Measurements from ENCODE around the gene CLCA2.

The CLCA2 gene

GRCh38 chr1:86450847-86451246, 26.9 kb downstream of the CLCA2 start:
- ATAC-seq: no peak
- Mint-ChIP-seq H3K4me1 (no peaks in the 10 kb centered on the region), H3K27me3 (no peaks in the 10 kb centered on the region), H3K9me3 (no peaks in the 10 kb centered on the region), H3K27ac (no peak overlapping the region), H3K4me3 (no peak overlapping the region)
- no peak for DNase-seq

DNA sequence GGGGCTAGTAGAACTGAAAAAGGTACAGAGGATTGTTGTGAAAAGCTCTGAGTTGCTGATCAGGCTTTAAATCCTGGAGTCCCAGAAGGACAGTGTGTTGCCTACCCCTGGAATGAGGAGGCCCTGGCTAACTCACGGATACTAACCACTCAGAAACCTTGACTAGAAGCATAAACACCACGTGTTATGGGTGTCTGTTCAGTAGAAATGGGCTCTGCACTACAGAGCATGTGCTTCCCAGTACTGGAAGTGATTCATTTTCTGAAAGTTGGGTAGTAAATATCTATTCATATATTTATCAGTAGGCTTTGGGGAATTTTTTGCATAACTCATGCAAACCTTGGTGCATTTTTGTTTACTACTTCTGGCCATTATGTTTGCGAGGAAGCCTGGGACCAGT, 29.7 kb downstream of the CLCA2 start:
- DNase-seq: no peak
- Mint-ChIP-seq H3K9me3 (no peaks in the 10 kb centered on the region), H3K4me3 (no peak overlapping the region), H3K27me3 (peaks cover 9% of the 10 kb centered on the region), H3K27ac (no peak overlapping the region), H3K4me1 (no peaks in the 10 kb centered on the region)
- no peak for ATAC-seq

DNA sequence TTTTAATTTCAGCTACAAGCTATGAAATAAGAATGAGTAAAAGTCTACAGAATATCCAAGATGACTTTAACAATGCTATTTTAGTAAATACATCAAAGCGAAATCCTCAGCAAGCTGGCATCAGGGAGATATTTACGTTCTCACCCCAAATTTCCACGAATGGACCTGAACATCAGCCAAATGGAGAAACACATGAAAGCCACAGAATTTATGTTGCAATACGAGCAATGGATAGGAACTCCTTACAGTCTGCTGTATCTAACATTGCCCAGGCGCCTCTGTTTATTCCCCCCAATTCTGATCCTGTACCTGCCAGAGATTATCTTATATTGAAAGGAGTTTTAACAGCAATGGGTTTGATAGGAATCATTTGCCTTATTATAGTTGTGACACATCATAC, 31.1 kb downstream of the CLCA2 start:
- H3K9me3 Mint-ChIP-seq: no peaks in the 10 kb centered on the region

GRCh38 chr1:86460998-86461397, 37.0 kb downstream of the CLCA2 start:
- DNase-seq: no peak
- Mint-ChIP-seq H3K9me3 (no peaks in the 10 kb centered on the region), H3K4me1 (no peaks in the 10 kb centered on the region), H3K27ac (no peak overlapping the region), H3K4me3 (no peak overlapping the region), H3K27me3 (peaks cover 9% of the 10 kb centered on the region)
- no peak for ATAC-seq

More for the DNA sequence above, 31.1 kb downstream of the CLCA2 start:
- no peak for DNase-seq
- H3K4me3 Mint-ChIP-seq: no peak overlapping the region
- H3K4me1 Mint-ChIP-seq: no peaks in the 10 kb centered on the region
- no peak overlapping the region for H3K27ac Mint-ChIP-seq
- H3K27me3 Mint-ChIP-seq: peaks cover 9% of the 10 kb centered on the region
- no peak for ATAC-seq

- Mint-ChIP-seq H3K27ac (no peak overlapping the region), H3K4me1 (no peaks in the 10 kb centered on the region), H3K9me3 (no peaks in the 10 kb centered on the region), H3K4me3 (no peak overlapping the region), H3K27me3 (peaks cover 9% of the 10 kb centered on the region)
- ATAC-seq (no peak), DNase-seq (no peak)
Measured at GRCh38 chr1:86461482-86461881, 37.5 kb downstream of the CLCA2 start.

- Mint-ChIP-seq H3K27me3 (no peaks in the 10 kb centered on the region), H3K4me1 (no peaks in the 10 kb centered on the region), H3K9me3 (no peaks in the 10 kb centered on the region), H3K4me3 (no peak overlapping the region), H3K27ac (no peak overlapping the region)
- no peak for ATAC-seq
- no peak for DNase-seq
Measured at GRCh38 chr1:86464819-86465218, 40.8 kb downstream of the CLCA2 start.

GRCh38 chr1:86466109-86466844, 42.3 kb downstream of the CLCA2 start:
- Mint-ChIP-seq H3K27me3 (peaks cover 8% of the 10 kb centered on the region), H3K4me1 (no peaks in the 10 kb centered on the region), H3K27ac (no peak overlapping the region), H3K4me3 (no peak overlapping the region), H3K9me3 (no peaks in the 10 kb centered on the region)
- no peak for DNase-seq
- ATAC-seq: no peak

- H3K27me3 Mint-ChIP-seq: peaks cover 12% of the 10 kb centered on the region
- ATAC-seq: no peak
- H3K27ac Mint-ChIP-seq: no peak overlapping the region
- H3K4me3 Mint-ChIP-seq: no peak overlapping the region
- H3K9me3 Mint-ChIP-seq: no peaks in the 10 kb centered on the region
- no peak for DNase-seq
- H3K4me1 Mint-ChIP-seq: no peaks in the 10 kb centered on the region
Measured at GRCh38 chr1:86466986-86467385, 43.0 kb downstream of the CLCA2 start.

DNA sequence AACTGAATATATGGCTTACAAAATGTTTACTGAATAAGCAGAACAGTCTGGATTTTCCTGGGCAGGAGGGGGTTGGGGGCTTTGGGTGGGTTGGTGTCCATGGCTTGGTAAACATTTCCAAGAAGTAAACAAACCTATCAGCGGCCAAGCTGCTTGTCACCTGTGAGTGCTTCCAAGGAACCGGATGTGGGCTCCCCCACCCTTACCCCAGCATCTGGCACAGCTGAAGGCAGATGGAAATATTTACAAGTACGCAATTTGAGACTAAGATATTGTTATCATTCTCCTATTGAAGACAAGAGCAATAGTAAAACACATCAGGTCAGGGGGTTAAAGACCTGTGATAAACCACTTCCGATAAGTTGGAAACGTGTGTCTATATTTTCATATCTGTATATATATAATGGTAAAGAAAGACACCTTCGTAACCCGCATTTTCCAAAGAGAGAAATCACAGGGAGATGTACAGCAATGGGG, 44.6 kb downstream of the CLCA2 start, which contains the start of gene CLCA1:
Gene CLCA1, plus strand, starts transcription at position 427 of the 477 bp plus-strand sequence. Its CDS starts 45 bp downstream, at position 472.
- Mint-ChIP-seq H3K27me3 (peaks cover 16% of the 10 kb centered on the region), H3K9me3 (no peaks in the 10 kb centered on the region), H3K4me3 (no peak within 1 kb of the TSS), H3K27ac (no peak within 1 kb of the TSS), H3K4me1 (no peaks in the 10 kb centered on the region)
- DNase-seq: no peak
- no peak for ATAC-seq

DNA sequence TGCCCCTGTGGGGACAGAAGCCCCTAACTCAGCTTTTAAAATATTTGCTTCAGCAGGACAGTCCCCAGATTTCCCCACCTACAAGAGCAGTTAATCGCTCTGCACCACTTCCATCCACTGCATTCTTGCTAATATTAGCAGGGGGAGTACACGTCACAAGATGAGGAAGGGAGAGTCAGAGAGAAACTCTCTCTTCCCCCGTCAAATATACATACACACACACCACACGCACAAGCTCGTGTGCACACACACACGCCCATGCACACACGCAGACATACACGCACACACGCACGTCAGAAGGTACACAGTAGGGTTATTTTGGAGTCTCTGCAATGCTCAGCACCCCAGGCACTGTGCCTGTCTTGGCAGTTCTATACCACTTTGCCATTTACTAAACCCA, 46.9 kb downstream of the CLCA2 start:
- Mint-ChIP-seq H3K9me3 (no peaks in the 10 kb centered on the region), H3K27ac (no peak overlapping the region), H3K4me1 (no peaks in the 10 kb centered on the region), H3K4me3 (no peak overlapping the region), H3K27me3 (peaks cover 16% of the 10 kb centered on the region)
- DNase-seq (no peak), ATAC-seq (no peak)

DNA sequence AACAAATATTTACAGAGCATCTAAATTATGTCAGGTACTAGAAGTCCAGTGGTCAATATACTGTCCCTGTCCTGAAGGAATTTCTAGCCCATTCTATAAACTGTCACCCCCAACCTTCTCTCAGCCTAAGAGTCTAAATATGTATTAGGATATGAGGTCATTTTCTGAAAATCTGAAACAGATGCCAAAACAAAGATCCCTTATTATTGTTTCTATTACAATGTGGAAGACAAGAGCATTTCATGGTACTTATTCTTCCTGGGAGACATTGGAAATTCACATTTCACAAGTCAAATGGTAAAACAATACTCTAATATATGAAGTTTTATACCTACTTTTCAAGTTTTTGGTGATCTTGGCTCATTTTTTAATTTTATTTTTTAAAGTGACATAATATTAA, 47.3 kb downstream of the CLCA2 start:
- no peak for ATAC-seq
- no peak overlapping the region for H3K27ac Mint-ChIP-seq
- H3K4me3 Mint-ChIP-seq: no peak overlapping the region
- H3K27me3 Mint-ChIP-seq: peaks cover 16% of the 10 kb centered on the region
- H3K4me1 Mint-ChIP-seq: no peaks in the 10 kb centered on the region
- H3K9me3 Mint-ChIP-seq: no peaks in the 10 kb centered on the region
- DNase-seq: no peak

DNA sequence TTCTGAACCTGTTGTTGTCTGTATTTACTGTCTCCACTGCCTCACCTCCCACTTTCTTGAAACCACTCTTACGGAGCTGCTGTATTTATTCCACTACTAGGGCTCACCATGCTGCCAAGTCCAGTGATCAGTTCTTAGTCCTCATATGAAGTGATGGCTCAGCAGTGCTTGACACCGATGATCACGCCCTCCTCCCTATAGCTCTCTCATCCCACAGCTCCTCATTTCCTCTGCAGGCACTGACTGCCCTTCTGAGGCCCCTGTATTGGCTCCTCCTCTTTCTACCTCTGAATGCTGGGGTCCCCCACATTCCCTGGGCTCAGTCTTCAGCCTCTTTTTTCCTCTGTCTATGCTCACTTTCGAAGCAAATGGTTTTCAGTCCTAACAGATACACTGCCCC, 48.2 kb downstream of the CLCA2 start:
- peaks cover 16% of the 10 kb centered on the region for H3K27me3 Mint-ChIP-seq
- no peaks in the 10 kb centered on the region for H3K9me3 Mint-ChIP-seq
- DNase-seq (no peak), ATAC-seq (no peak)
- H3K27ac Mint-ChIP-seq: no peak overlapping the region
- H3K4me3 Mint-ChIP-seq: no peak overlapping the region
- no peaks in the 10 kb centered on the region for H3K4me1 Mint-ChIP-seq

DNA sequence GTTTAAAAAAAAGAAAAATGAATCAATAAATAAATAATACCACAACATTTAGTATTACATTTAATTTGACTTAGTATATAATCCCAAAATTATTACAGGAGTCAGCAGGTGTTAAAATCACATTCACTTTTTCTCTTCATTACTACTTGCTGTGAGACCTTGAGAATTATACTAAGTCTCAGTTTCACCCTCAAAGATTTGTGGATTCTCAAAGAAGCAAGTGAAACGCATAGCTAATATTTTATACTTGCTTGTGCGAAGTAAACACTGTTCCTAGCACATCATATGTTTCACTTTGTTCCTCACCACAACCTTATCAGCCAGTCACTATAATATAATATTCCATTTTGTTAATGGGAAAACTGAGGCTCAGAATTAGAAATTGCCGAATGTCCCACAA, 48.8 kb downstream of the CLCA2 start:
- H3K27ac Mint-ChIP-seq: no peak overlapping the region
- no peaks in the 10 kb centered on the region for H3K9me3 Mint-ChIP-seq
- ATAC-seq (no peak), DNase-seq (no peak)
- no peaks in the 10 kb centered on the region for H3K4me1 Mint-ChIP-seq
- no peak overlapping the region for H3K4me3 Mint-ChIP-seq
- peaks cover 16% of the 10 kb centered on the region for H3K27me3 Mint-ChIP-seq

DNA sequence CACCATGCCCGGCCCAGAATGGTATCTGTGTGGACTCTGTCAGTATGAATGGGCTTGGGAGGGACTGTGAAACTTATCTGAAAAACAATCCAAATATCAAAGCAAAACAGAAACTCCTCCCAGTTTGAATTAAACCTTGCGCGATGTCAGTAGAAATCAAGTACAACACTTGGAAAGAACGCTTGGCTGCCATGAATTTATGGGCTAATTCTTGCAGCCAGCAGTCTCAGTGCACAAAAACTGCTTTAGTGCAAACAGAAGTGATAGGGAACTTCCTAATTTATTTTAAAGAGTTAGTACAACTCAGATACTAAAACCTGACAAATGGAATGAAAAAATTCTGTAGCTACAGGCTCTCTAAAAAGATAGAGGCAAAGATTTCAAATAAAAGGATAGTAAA, 53.3 kb downstream of the CLCA2 start:
- DNase-seq (no peak), ATAC-seq (no peak)
- no peaks in the 10 kb centered on the region for H3K4me1 Mint-ChIP-seq
- H3K4me3 Mint-ChIP-seq: no peak overlapping the region
- peak overlapping the region in 1 of 2 donors; percentile 94 for H3K27ac Mint-ChIP-seq
- peaks cover 2% of the 10 kb centered on the region for H3K27me3 Mint-ChIP-seq
- H3K9me3 Mint-ChIP-seq: no peaks in the 10 kb centered on the region

DNA sequence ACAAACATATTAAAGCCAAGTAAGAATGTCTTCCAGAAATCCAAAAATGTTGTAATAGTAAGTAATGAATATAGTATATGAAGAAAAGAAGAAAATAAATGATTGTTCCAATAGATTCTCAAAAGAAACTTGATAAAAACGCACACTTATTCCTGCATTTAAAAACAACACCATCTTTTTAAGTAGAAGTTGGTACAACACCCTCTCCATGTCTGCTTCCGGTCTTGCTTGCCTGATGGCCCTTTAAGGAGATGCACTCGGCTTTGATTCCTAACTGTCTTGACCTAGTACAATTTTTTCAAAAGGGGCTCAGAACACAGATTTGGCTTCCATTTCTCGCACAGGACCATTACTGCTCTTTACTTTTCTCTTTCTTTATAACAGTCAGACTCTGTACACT, 53.7 kb downstream of the CLCA2 start:
- no peaks in the 10 kb centered on the region for H3K4me1 Mint-ChIP-seq
- no peak for ATAC-seq
- no peak overlapping the region for H3K4me3 Mint-ChIP-seq
- no peak overlapping the region for H3K27ac Mint-ChIP-seq
- no peaks in the 10 kb centered on the region for H3K9me3 Mint-ChIP-seq
- no peaks in the 10 kb centered on the region for H3K27me3 Mint-ChIP-seq
- DNase-seq: no peak

DNA sequence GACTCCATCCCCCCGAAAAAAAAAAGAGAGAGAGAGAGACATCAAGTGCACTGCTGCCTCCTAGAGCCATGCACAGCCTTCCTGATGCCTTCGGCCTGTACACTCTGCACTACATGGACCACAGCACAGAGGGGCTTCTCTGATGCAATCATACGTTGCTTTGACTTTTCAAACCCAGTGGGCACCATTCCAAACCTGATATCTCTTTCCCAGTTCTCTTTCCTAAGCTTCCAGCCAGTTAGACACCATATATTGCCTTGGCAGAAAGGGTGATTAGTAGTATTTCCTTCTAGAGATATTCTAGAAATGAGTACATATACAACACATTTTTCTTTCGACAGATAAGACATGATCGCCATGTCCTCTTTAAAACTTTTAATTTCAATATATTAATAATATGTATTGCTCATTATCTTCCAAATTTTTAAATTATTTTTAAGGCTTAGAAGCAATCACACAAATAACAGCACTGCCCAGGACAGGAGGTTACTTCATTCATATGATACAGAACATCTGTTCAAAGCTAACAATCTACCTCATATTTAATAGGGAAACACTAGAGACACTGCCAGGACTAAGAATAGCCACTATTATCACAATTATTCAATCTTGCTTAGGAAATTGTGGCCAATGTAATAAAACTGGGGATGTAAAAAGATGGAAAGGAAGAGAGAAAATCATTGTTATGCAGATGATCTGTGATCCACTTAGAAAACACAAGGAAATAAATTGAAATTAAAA, 54.6 kb downstream of the CLCA2 start:
- no peak overlapping the region for H3K27ac Mint-ChIP-seq

More for the DNA sequence above, 54.6 kb downstream of the CLCA2 start:
- no peaks in the 10 kb centered on the region for H3K27me3 Mint-ChIP-seq
- H3K4me1 Mint-ChIP-seq: no peaks in the 10 kb centered on the region
- H3K4me3 Mint-ChIP-seq: no peak overlapping the region
- H3K9me3 Mint-ChIP-seq: no peaks in the 10 kb centered on the region
- ATAC-seq: no peak
- no peak for DNase-seq
